Measurements from ENCODE around the gene TRIP10. TPM values are rescaled to one million over a fixed set of nuclear protein-coding genes. Genes with fewer than 3 reads are reported as not detected.
"Not testable (repeated sequence)": the region's sequence is repeated elsewhere in the genome, so short reads cannot be mapped to it uniquely, and the experiment has no call there.

Gene TRIP10
- polyA plus RNA-seq, 5 donors = 90.7 to 113 (median 98.9) TPM

DNA sequence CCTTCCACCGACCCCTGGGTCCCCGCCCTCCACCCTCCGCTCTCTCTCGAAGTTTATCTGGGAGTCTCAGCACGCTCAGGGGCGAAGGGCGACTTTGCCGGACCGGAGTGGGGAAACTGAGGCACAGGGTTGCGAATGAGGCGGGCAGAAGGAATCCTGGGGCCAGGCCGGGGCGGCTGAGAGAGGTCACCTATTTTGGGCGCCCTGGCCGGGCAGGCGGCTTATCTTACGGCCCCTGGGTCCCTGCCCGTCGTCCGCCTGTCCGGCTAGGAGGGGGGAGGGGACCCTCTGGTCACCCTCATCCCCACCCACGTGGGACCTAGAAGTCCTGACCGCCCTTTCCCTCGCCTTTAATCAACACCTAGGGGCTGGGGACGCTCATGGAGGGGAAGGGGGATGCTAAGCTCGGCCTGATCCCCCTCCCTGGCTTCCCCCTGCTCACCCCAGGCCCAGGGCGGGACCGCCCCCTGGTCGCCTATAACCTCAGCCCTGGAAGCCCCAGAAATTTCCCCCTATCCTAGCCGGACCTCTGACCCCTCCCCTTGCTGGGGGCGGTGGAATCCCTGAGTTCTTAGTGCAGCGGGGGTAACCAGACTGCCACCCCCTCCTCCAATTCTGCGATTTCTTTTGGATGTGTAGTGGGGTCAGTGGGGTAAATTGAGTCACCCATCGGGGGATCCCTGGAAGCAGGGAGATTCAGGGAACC lies 556 bp downstream of the TRIP10 start:
- peak; percentile 21 to 35 for DNase-seq

DNA sequence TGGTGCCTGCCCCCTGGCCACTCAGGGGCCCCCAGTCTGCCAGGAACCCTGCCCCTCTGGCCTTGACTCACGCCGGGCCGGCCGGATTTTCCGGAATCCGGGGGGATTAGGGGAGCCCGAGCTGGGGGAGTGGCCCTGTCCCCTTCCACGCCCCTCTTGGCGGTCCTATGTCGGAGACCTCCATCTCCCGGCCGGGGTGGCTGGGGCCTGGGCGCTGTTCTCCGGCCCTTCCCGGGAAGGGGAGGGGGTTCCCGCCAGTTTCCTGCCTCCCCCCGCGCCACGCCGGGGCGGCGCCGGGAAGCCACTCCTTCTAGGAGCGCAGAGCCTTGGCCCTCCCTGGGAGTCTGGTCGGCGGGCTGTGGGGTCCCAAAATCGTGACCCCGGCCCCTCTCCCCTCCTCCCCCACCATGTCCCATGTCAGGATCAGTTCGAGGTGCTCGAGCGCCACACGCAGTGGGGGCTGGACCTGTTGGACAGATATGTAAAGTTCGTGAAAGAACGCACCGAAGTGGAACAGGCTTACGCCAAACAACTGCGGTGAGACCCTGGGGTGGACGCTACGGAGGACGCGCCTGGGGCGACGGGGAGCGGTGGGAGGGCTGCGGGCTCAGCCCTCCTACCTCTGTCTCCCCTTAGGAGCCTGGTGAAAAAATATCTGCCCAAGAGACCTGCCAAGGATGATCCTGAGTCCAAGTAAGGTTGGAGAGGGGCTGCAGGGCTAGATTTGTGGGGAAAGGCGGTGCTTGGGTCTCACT lies 1.3 kb downstream of the TRIP10 start:
- DNase-seq = peak; percentile 67 to 69

DNA sequence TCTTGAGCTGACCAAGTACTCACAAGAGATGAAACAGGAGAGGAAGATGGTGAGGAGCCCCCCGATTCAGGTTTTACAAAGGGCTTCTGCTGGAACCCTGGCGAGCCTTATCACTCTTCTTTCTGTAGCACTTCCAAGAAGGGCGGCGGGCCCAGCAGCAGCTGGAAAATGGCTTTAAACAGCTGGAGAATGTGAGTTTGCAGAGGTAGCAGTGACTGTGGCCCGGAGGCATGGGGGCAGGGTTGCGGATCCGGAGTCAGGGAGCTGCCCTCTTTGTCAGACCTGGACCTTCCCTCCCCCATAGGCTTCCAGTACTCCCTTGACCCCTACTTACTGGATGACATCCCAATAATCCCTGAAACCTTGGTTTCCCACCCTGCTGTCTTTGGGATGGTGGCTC lies 3.6 kb downstream of the TRIP10 start:
- peak in 1 of 2 donors; percentile 41 for DNase-seq

DNA sequence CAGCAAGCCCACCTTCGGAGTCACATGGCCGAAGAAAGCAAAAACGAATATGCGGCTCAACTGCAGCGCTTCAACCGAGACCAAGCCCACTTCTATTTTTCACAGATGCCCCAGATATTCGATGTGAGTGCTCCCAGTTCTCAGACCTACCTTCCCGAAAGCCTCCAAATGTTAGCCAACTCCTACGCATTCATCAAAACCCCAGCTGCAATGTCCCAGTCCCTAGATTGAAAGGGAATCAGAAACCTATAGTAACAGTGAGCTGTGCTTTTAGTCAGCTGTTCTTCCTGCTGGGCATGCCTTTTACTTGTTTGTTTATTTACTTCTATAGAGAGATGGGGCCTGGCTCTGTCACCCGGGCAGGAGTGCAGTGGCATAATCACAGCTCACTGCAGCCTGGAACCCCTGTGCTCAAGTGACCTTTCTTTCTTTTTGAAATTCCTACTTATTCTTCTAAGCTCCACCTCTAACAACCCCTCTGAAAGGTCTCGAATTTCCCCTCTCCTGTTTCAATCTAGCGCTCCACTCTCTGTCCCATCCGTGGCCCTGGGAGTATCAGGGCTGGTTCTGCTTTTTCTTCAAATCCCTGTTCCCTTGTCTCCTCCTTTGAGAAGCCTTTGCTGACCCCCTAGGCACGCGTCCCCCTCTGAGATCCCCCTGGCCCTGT lies 4.4 kb downstream of the TRIP10 start:
- no peak for DNase-seq

DNA sequence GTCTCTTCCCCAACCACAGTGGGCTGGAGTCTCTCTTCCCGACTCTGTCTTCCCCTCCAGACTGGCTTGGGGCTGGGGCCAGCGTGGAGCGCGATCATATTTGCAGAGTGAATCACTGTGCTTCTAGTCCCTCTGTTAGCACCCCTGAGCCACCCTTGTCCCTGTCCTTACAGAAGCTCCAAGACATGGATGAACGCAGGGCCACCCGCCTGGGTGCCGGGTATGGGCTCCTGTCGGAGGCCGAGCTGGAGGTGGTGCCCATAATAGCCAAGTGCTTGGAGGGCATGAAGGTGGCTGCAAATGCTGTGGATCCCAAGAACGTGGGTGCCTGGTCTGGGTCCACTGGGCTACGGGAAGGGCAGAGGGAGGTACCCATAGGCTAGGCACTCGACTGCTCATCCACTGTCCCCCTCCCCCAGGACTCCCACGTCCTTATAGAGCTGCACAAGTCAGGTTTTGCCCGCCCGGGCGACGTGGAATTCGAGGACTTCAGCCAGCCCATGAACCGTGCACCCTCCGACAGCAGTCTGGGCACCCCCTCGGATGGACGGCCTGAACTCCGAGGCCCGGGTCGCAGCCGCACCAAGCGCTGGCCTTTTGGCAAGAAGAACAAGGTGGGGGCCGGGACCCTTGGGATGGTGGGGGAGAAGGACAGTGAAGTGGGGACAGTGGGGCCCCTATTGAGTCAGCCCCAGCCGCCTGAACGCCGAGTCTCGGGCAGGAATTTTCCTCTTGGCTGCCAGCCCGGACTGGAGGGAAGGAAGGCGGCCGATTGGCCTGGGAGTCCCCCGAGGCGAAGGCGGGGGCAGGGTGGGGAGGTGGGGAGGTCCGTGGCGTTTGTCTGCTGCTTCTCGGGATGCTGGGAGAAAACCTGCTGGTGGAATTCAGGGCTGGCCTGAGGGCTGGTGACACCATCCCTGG lies 5.2 kb downstream of the TRIP10 start:
- peak; percentile 89 to 92 for DNase-seq

DNA sequence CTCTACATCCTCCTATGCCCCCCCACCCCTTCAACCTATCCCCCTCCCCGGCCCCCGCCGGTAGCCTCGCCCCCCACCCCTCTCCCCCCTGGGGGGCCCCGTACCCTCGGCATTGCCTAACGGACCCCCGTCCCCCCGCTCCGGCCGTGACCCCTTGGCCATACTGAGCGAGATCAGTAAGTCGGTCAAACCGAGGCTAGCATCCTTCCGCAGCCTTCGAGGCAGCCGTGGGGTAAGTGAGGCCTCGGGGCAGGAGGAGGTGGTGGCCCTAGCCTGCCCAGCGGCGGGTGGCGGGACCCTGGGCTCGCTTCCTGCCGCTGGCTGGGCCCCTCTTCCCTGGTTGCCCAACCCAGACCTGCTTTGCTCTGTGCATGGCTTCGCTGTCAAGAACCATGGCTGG lies 6.5 kb downstream of the TRIP10 start:
- DNase-seq = no peak

DNA sequence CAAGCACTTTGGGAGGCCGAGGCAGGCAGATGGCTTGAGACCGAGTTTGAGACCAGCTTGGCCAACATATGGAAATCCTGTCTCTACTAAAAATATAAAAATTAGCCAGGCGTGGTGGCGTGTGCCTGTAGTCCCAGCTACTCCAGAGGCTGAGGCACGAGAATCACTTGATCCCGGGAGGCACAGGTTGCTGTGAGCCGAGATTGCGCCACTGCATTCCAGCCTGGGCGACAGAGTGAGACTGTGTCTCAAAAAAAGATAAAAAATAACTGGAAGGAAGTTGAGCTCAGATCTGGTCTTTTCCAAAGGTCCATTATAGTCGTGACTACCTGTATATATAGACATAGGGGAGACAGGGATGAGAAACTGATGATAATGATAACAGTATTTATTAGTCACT lies 9.1 kb downstream of the TRIP10 start:
- not testable (repeated sequence) for DNase-seq

DNA sequence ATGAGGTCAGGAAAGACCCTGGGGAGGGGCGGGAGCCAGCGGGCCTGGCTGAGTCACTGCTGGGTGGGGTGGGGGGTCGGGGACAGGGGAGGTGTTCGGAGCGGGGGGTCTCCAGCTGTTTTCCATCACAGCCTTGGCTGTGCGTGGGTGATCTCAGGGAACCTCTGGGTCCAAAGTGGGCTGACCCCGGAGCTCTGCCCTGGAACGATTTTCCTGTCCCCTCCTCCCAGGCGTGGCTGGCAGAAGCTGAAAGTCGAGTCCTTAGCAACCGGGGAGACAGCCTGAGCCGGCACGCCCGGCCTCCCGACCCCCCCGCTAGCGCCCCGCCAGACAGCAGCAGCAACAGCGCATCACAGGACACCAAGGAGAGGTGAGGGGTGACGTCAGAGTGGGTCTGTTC lies 10.6 kb downstream of the TRIP10 start:
- DNase-seq = peak; percentile 51 to 60

DNA sequence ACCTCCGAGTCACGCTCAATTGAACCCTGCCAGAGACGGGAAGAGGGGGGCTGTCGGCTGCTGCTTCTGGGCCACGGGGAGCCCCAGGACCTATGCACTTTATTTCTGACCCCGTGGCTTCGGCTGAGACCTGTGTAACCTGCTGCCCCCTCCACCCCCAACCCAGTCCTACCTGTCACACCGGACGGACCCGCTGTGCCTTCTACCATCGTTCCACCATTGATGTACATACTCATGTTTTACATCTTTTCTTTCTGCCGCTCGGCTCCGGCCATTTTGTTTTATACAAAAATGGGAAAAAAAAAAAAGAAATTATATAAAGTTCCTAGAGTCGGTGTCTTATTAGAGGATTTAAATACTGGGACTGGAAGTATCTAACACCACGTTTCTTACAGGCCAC lies 11.7 kb downstream of the TRIP10 start:
- no peak for DNase-seq

DNA sequence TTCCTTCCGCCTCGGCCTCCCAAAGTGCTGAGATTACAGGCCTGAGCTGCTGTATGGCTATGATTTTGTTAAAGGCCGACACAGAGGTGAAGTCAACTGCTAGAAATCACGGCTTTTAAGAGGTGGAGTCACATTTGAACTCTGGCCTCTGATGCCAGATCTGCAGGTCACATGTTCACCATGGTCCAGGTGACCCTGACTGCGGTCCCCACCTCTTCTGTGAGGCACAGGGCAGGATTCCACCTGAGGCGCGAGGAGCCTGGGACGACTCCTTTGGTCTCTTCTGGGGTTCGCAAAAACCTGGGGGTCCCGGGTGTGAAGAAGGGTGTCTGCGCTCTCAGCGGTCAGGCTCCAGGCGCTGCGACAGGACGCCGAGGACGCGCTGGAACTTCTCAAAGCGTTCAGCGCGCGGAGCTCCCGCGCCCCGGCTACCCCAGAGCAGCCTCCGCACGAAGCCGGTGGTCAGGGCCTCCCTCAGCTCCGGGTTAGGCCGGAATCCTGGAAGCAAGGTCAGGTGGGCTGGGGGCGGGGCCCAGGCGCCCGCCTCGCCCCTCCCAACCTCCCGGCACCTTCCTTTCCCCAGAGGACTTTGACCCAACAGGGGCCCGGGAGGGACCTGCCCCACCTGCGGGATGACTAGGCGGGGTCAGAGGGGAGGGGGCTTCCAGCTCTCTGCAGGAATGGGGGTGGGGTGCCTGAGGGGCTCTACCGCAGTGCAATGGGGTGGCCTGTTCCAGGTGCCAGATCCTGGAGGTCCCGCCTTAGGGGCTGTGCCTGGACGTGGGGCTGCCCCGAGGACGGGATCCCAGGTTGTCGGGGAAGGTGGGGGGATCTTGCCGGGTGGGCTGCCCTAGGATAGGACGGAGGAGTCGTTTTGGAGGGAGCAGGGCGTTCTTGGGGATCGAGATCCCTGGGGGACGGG lies 13.0 kb downstream of the TRIP10 start:
- no peak for DNase-seq

DNA sequence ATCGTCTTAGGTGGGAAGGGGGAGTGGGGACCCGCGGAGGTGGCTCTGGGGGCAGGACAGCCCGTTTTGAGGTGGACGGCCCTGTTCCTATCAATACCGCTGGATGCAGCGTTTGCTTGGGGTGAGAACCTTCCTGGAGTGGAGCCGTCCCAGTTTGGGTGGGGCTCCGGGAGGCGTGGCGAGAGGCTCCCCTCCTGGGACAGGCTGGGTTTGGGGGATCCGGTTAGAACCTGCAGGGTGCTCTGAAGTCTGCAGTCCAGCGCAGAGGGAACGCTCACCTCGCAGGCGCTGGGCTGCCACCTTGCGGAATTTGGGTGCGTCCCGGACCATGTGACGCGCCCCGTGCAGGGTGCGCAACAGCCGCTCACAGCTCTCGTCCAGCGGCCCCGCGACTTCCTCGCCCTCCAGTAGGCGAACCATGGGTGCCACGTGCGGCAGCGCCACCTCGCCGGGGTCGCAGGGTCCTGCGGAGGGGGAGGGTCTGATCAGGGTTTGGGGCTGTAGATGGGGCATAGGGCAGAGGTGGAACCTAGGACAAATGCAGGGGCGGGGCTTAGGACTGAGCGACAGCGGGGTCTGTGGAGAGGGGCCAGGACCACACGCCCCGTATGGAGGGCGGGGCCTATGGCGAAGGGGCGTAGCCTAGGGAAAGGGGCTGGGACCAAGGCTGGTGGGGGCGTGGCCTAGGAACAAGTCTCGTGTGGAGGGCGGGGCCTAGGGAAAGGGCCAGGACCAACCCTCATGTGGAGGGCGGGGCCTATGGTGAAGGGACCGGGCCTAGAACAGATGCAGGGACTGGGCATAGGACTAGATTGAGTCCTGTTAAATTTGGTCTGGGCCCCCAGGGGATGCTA lies 13.9 kb downstream of the TRIP10 start:
- peak; percentile 44 to 52 for DNase-seq

DNA sequence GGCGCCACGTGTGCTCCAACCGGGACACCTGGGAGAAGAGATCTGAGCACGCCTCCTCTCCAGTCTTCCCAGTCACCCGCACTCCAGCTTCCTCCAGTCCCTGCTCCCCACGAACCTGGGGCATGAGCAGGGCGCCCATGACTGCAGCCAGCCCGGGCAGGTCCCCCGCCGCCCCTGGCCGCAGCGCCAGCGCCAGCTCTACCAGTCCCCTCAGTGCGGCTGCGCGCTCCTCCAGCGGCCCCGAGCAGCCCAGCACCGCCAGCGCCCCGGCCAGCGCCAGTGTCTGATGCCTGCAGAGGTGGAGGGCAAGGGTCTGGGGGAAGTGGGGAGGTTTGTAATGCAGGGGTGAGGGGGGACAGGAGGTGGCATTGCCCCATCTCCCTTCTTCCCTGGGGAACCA lies 14.7 kb downstream of the TRIP10 start:
- no peak for DNase-seq

DNA sequence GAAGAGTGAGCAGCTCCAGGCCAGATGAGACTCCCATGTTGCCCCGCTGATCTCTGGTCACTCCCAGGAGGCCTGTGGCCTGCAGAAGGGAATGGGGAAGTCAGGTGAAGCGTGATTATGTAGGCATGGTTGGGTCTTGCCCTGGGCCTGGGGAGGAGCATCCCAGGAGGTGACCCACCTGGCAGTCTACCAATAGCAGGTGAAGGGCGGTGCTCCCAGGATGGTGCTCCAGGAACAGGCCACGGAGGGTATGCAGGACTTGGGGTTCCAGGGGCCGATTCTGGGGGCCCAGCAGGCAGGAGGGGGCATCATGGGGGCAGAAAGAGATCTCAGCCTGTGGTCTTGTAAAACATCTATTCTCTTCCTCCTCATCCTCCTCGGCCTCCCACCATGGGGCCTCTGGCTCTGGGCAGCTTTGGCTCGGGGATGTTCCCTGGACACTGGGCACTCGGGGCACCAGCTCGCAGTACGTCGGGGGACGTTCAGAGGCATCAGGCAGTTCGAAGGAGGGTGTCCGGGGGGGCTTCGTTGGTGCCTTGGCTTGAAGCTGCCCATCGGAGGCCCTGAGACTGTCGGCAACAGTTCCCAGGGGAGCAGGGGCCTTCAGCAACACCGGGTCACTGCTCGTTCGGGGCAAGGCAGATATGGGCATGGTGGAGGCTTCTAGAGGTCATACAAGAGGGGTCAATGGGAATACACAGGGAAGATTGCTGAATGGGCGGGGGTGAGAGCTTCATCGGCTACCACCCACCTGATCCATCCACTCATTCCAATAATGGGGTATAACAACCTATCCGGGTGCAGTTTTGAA lies 15.4 kb downstream of the TRIP10 start:
- no peak for DNase-seq

DNA sequence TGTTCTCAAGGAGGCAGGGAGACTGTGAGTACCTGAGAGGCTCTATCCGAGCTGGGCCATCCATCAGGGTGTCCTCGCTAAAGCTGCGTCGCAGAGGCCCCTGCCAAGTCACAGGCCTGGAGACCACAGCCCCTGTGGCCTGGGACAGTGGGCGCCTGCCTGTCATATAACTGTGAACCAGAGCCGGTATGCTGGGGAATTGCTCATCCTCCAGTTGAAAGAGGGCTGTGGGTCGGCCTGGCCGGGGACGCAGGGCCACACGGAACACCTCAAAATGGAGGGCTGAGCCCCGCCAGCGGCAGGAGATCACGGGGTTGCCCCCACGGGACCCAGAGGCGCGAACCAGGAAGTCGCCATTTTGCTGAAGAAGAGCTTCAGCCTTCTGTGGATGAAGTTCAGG lies 21.1 kb downstream of the TRIP10 start:
- DNase-seq = no peak

DNA sequence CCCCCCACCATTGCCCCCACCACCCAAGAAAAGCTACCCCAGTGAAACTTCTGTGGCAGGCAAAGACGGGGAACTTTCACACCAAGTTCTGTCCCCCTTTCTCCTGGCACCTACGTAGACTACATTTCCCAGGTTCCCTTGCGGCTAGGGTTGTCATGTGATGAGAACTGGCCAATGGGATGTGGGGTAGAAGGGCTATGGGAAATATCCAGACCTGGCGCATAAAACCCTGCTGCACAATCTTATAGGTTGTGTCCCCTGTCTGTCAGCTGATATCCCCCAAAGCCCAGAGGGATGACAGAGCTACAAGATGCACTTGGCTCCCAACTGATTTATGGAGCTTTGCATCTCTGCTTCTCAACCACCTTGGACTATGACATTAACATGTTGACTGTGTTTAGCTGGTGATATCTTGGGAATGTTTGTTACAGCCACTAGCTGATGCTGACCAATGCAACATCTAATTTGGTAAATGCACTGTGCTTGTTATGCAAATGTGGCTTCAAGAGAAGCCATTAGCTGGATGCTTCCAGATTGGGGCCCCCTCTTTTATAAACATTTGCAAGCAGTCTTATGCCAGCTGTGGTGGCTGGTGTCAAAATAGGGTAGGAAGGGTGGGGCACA lies 21.7 kb downstream of the TRIP10 start:
- no peak for DNase-seq

DNA sequence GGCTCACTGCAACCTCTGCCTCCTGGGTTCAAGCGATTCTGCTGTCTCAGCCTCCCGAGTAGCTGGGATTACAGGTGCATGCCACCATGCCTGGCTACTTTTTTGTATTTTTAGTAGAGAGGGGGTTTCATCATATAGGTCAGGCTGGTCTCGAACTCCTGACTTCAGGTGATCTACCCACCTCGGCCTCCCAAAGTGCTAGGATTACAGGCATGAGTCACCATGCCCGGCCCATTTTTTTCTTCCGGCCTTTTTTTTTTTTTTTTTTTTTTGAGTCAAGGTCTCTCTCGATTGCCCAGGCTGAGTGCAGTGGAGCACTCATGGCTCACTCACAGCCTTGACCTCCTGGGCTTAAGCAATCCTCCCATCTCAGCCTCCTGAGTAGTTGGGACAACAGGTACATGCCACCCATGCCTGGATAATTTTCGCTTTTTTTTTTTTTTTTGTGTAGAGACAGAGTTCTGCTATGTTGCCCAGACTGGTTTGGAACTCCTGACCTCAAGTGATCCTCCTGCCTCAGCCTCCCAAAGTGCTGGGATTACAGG lies 22.8 kb downstream of the TRIP10 start:
- DNase-seq = not testable (repeated sequence)

DNA sequence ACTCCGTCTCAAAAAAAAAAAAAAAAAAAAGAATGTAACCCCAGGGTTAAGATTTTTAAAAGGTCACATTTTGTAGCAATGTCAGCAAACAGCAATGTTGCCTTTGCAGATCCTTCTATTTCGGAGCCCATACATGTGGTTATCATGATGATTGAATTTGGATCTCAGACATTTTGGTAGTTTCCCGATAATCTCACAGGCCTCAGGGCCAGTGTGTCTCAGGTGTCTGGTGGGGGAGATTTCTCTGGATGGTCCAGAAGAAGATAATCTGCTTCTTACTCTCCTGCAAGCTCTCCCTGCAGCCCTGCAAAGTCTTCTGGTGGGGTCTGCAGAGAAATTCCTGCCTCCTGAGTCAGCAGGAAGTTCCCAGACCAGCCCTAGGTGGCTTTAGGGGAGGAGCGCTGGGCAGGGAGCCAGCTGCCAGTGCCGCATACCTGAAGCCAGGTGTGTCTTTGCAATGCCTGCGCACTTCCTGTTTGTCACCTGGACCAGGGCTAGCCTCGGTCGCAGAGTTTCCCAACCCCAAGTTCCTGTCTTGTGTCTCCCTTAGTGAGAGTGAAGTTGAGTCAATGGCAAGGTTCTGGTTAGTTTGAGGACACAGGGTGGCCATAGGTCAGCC lies 26.4 kb downstream of the TRIP10 start:
- DNase-seq = peak in 1 of 2 donors; percentile 63
